NCI-H2107 treated with DMSO at 0.1 percent for 48 hours (cell line): ENCODE results near the gene SPP1.
"Not testable (repeated sequence)": the region's sequence is repeated elsewhere in the genome, so short reads cannot be mapped to it uniquely, and the experiment has no call there.

Experiments
- DNase-seq: peaks from one replicate; lab custom pipeline; 2025; ENCODE audit not compliant: unreplicated experiment; lab: John Stamatoyannopoulos, UW

Gene SPP1

DNA sequence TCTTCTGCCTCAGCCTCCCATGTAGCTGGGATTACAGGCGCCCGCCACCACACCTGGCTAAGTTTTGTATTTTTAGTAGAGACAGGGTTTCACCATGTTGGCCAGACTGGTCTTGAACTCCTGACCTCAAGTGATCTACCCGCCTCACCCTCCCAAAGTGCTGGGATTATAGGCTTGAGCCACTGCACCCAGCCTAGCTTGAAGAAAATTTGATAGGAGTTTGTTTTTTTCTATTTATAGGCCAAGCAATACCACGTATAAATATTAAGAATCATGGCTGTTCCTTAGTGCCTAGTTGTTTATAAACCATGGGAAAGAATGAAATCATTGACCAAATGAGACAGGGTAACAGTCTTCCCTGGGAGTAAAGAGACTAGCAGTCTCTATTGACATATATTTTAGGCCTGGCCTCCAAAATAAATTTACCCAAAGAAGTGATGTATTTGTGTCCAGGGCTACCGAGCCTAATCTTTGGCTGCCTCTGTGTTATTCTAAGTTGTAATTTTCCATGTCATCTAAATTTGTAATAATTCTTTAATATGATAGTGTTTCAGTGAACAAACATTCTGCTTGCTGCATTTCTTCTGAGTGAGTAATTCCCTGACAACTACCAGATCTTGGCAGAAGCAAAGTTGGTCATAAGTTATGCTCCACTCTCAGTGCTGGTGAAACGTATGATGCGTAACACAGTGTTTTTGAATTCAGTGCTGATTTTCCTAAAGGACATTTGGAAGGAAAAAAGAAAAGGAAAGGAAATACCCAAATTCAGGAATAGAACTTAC lies 42.2 kb downstream of the SPP1 start:
- DNase-seq, result no peak

- no peak for DNase-seq
Measured at GRCh38 chr4:88018466-88018865, 43.0 kb downstream of the SPP1 start.

DNA sequence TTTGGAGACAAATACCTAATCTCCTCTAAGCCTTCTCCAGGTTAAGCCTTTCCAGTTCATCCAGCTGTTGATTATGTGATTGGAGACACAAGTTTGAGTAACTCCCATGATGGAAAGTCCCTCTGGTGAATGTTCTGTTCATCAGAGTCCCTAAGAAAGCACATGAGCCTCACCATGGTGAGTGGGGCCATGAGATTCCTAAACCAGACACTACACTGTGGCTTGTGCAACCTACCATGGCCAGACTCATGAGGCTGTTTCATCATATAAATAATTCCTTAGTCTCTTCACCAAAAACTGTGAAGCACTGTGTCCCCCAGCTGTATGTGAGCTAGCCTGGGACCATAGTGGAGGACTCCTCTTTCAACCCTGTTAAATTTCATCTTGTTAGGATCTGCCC lies 46.3 kb downstream of the SPP1 start:
- DNase-seq, result no peak

DNA sequence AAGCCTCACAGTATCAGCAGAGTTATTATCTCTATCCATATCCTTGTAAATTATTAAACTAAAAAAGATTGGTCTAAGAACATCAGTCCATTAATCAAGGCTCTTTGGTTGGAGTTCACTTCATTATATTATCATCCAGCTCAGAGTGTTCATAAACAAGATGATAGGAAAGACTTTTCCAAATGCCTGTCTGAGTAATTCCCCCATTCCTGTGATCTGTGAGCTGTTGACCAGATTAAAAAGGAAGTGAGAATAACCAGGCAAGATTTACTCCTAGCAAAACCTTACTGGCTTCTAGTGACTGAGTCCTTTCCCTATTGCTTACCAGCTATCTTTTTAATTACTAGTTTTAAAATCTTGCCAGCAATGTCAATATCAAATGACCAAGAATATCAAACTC lies 46.8 kb downstream of the SPP1 start:
- no peak for DNase-seq

- DNase-seq, result not testable (repeated sequence)
Measured at GRCh38 chr4:88025868-88026661, 50.6 kb downstream of the SPP1 start.

GRCh38 chr4:88027611-88028608 lies 52.4 kb downstream of the SPP1 start:
- no peak for DNase-seq

- DNase-seq, result no peak
Measured at GRCh38 chr4:88028946-88029345, 53.4 kb downstream of the SPP1 start.

DNA sequence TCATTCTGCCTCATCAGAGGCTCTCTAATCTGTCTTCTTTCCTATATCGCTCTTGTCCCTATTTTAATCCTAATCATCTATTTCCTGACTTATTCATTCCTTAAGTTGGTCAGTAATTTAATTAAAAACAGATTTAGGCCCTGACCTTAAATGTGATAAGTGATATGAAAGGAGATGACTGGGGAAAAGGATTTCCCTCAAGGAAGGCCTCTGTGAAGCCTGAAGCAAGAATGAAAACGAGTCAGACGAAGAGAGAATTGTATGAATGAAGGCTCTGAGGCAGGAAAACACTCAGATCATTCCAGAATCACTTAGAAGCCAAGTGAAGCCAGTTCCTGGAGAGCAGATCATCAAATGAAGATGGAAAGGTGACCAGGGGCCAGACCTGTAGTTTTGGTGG lies 54.0 kb downstream of the SPP1 start:
- no peak for DNase-seq

GRCh38 chr4:88030565-88031310 lies 55.2 kb downstream of the SPP1 start:
- no peak for DNase-seq
